ENCODE data around the gene KCNIP1.
"Not testable (repeated sequence)": the region's sequence is repeated elsewhere in the genome, so short reads cannot be mapped to it uniquely, and the experiment has no call there.

KCNIP1 gene

DNA sequence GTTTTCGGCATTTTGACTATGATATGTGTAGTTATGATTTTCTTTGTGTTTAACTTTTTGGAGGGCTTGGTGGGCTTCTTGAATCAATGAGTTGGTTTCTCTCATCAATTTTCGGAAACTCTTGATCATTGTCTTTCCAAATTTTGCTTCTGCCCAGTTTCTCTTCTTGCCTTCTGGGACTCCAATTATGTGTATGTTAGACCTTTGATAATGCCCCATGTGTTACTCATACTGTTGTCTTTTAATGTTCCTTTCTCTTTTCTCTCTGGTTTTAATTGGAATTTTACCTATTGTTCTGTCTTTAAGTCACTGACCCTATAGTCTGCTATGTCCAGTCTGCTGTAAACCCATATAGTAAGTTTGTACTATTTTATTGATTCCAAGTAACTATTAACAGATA is 41.5 kb downstream of the KCNIP1 start:
- no peak overlapping the region for H2AK5ac ChIP-seq (ENCODE audit: low read length, severe bottlenecking)
- no peak overlapping the region for H3K4ac ChIP-seq (ENCODE audit: low read depth in 1 of 2, low read length in 2 of 2)
- H3K18ac ChIP-seq (ENCODE audit: low read depth in 1 of 2, low read length in 2 of 2), result no peak overlapping the region
- H3K4me2 ChIP-seq (ENCODE audit: low read length, poor library complexity, severe bottlenecking), result no peak overlapping the region
- no peak overlapping the region for H4K8ac ChIP-seq (ENCODE audit: low read length)
- H3K4me3 ChIP-seq (ENCODE audit: insufficient read depth in 1 of 2, low read depth in 1 of 2, low read length in 2 of 2), result no peak overlapping the region
- no peak for DNase-seq
- no peak overlapping the region for H2BK15ac ChIP-seq (ENCODE audit: low read depth, poor library complexity, severe bottlenecking)
- H2BK5ac ChIP-seq (ENCODE audit: low read depth, low read length, poor library complexity, severe bottlenecking), result no peak overlapping the region
- H2AFZ ChIP-seq (ENCODE audit: low read depth, low read length), result no peak overlapping the region
- WGBS, result 33% methylated on average over 1 of the region's 2 CpGs
- no peak overlapping the region for H2BK120ac ChIP-seq (ENCODE audit: low read depth, low read length)
- peaks cover 21% of the 10 kb centered on the region for H3K9me3 ChIP-seq (ENCODE audit: control insufficient read depth, low read length)
- no peak overlapping the region for H3K14ac ChIP-seq (ENCODE audit: low read length in 2 of 2)
- H2BK12ac ChIP-seq (ENCODE audit: low read length in 2 of 2), result no peak overlapping the region
- no peak overlapping the region for H3K9ac ChIP-seq (ENCODE audit: low read length)
- no peak overlapping the region for H3K27ac ChIP-seq (ENCODE audit: low read length, poor library complexity, severe bottlenecking)
- H3K36me3 ChIP-seq (ENCODE audit: control insufficient read depth in 1 of 2, insufficient read depth in 2 of 2, low read depth in 1 of 2, low read length in 2 of 2), result peaks cover 0 to 2% of the 10 kb centered on the region in 2 experiments
- no peak overlapping the region for H3K23ac ChIP-seq (ENCODE audit: low read length in 2 of 2)
- H3K4me1 ChIP-seq (ENCODE audit: control insufficient read depth, insufficient read depth, low read depth, low read length), result no peaks in the 10 kb centered on the region
- no peak overlapping the region for H4K91ac ChIP-seq (ENCODE audit: low read length)
- no peaks in the 10 kb centered on the region for H3K27me3 ChIP-seq (ENCODE audit: control insufficient read depth in 1 of 2, insufficient read depth in 1 of 2, low read length in 2 of 2)
- peaks cover 20% of the 10 kb centered on the region for H3K79me1 ChIP-seq (replicated peaks; ENCODE audit: low read length, poor library complexity, severe bottlenecking)

- peaks cover 21% of the 10 kb centered on the region for H3K9me3 ChIP-seq (ENCODE audit: control insufficient read depth, low read length)
- no peak overlapping the region for H3K14ac ChIP-seq (ENCODE audit: low read length in 2 of 2)
- 79% methylated on average over 1 of the region's 1 CpG for WGBS
- no peak overlapping the region for H3K23ac ChIP-seq (ENCODE audit: low read length in 2 of 2)
- no peak overlapping the region for H2AFZ ChIP-seq (ENCODE audit: low read depth, low read length)
- H2BK12ac ChIP-seq (ENCODE audit: low read length in 2 of 2), result no peak overlapping the region
- no peaks in the 10 kb centered on the region for H3K27me3 ChIP-seq (ENCODE audit: control insufficient read depth in 1 of 2, insufficient read depth in 1 of 2, low read length in 2 of 2)
- H3K79me1 ChIP-seq (replicated peaks; ENCODE audit: low read length, poor library complexity, severe bottlenecking), result peaks cover 20% of the 10 kb centered on the region
- no peak overlapping the region for H2BK15ac ChIP-seq (ENCODE audit: low read depth, poor library complexity, severe bottlenecking)
- H3K4me3 ChIP-seq (ENCODE audit: insufficient read depth in 1 of 2, low read depth in 1 of 2, low read length in 2 of 2), result no peak overlapping the region
- H4K91ac ChIP-seq (ENCODE audit: low read length), result no peak overlapping the region
- no peak overlapping the region for H4K8ac ChIP-seq (ENCODE audit: low read length)
- H3K36me3 ChIP-seq (ENCODE audit: control insufficient read depth in 1 of 2, insufficient read depth in 2 of 2, low read depth in 1 of 2, low read length in 2 of 2), result no peaks in the 10 kb centered on the region
- H3K4ac ChIP-seq (ENCODE audit: low read depth in 1 of 2, low read length in 2 of 2), result no peak overlapping the region
- no peaks in the 10 kb centered on the region for H3K4me1 ChIP-seq (ENCODE audit: control insufficient read depth, insufficient read depth, low read depth, low read length)
- no peak overlapping the region for H3K27ac ChIP-seq (ENCODE audit: low read length, poor library complexity, severe bottlenecking)
- no peak overlapping the region for H2BK120ac ChIP-seq (ENCODE audit: low read depth, low read length)
- no peak for DNase-seq
- H3K4me2 ChIP-seq (ENCODE audit: low read length, poor library complexity, severe bottlenecking), result no peak overlapping the region
- H3K9ac ChIP-seq (ENCODE audit: low read length), result no peak overlapping the region
- no peak overlapping the region for H2AK5ac ChIP-seq (ENCODE audit: low read length, severe bottlenecking)
- no peak overlapping the region for H2BK5ac ChIP-seq (ENCODE audit: low read depth, low read length, poor library complexity, severe bottlenecking)
- H3K18ac ChIP-seq (ENCODE audit: low read depth in 1 of 2, low read length in 2 of 2), result no peak overlapping the region
Observed at GRCh38 chr5:170545811-170546210, 42.0 kb downstream of the KCNIP1 start.

GRCh38 chr5:170546282-170546681 is 42.5 kb downstream of the KCNIP1 start:
- H2BK12ac ChIP-seq (ENCODE audit: low read length in 2 of 2), result no peak overlapping the region
- 70% methylated on average over 3 of the region's 4 CpGs for WGBS
- H2BK15ac ChIP-seq (ENCODE audit: low read depth, poor library complexity, severe bottlenecking), result no peak overlapping the region
- H2AFZ ChIP-seq (ENCODE audit: low read depth, low read length), result no peak overlapping the region
- no peaks in the 10 kb centered on the region for H3K27me3 ChIP-seq (ENCODE audit: control insufficient read depth in 1 of 2, insufficient read depth in 1 of 2, low read length in 2 of 2)
- DNase-seq, result no peak
- H3K9me3 ChIP-seq (ENCODE audit: control insufficient read depth, low read length), result peaks cover 21% of the 10 kb centered on the region
- no peak overlapping the region for H3K4me2 ChIP-seq (ENCODE audit: low read length, poor library complexity, severe bottlenecking)
- H3K9ac ChIP-seq (ENCODE audit: low read length), result no peak overlapping the region
- H4K8ac ChIP-seq (ENCODE audit: low read length), result no peak overlapping the region
- H3K4me3 ChIP-seq (ENCODE audit: insufficient read depth in 1 of 2, low read depth in 1 of 2, low read length in 2 of 2), result no peak overlapping the region
- no peaks in the 10 kb centered on the region for H3K36me3 ChIP-seq (ENCODE audit: control insufficient read depth in 1 of 2, insufficient read depth in 2 of 2, low read depth in 1 of 2, low read length in 2 of 2)
- H2BK120ac ChIP-seq (ENCODE audit: low read depth, low read length), result no peak overlapping the region
- H4K91ac ChIP-seq (ENCODE audit: low read length), result no peak overlapping the region
- no peak overlapping the region for H3K4ac ChIP-seq (ENCODE audit: low read depth in 1 of 2, low read length in 2 of 2)
- no peak overlapping the region for H3K18ac ChIP-seq (ENCODE audit: low read depth in 1 of 2, low read length in 2 of 2)
- no peaks in the 10 kb centered on the region for H3K4me1 ChIP-seq (ENCODE audit: control insufficient read depth, insufficient read depth, low read depth, low read length)
- H3K14ac ChIP-seq (ENCODE audit: low read length in 2 of 2), result no peak overlapping the region
- H2BK5ac ChIP-seq (ENCODE audit: low read depth, low read length, poor library complexity, severe bottlenecking), result no peak overlapping the region
- no peak overlapping the region for H3K23ac ChIP-seq (ENCODE audit: low read length in 2 of 2)
- peaks cover 24% of the 10 kb centered on the region for H3K79me1 ChIP-seq (replicated peaks; ENCODE audit: low read length, poor library complexity, severe bottlenecking)
- H2AK5ac ChIP-seq (ENCODE audit: low read length, severe bottlenecking), result no peak overlapping the region
- no peak overlapping the region for H3K27ac ChIP-seq (ENCODE audit: low read length, poor library complexity, severe bottlenecking)

GRCh38 chr5:170550382-170550781 is 46.6 kb downstream of the KCNIP1 start:
- peaks cover 22% of the 10 kb centered on the region for H3K4me1 ChIP-seq (ENCODE audit: control insufficient read depth, insufficient read depth, low read depth, low read length)
- not testable (repeated sequence) for H3K9ac ChIP-seq (ENCODE audit: low read length); H3K36me3 ChIP-seq (ENCODE audit: control insufficient read depth in 1 of 2, insufficient read depth in 2 of 2, low read depth in 1 of 2, low read length in 2 of 2); DNase-seq; H4K8ac ChIP-seq (ENCODE audit: low read length); H3K18ac ChIP-seq (ENCODE audit: low read depth in 1 of 2, low read length in 2 of 2); H3K4ac ChIP-seq (ENCODE audit: low read depth in 1 of 2, low read length in 2 of 2); H2BK5ac ChIP-seq (ENCODE audit: low read depth, low read length, poor library complexity, severe bottlenecking); H2AK5ac ChIP-seq (ENCODE audit: low read length, severe bottlenecking); H2BK120ac ChIP-seq (ENCODE audit: low read depth, low read length); H3K4me3 ChIP-seq (ENCODE audit: insufficient read depth in 1 of 2, low read depth in 1 of 2, low read length in 2 of 2); H2AFZ ChIP-seq (ENCODE audit: low read depth, low read length); H4K91ac ChIP-seq (ENCODE audit: low read length); H3K23ac ChIP-seq (ENCODE audit: low read length in 2 of 2); H3K27ac ChIP-seq (ENCODE audit: low read length, poor library complexity, severe bottlenecking); H2BK15ac ChIP-seq (ENCODE audit: low read depth, poor library complexity, severe bottlenecking); H3K4me2 ChIP-seq (ENCODE audit: low read length, poor library complexity, severe bottlenecking); H3K14ac ChIP-seq (ENCODE audit: low read length in 2 of 2); H2BK12ac ChIP-seq (ENCODE audit: low read length in 2 of 2)
- H3K79me1 ChIP-seq (replicated peaks; ENCODE audit: low read length, poor library complexity, severe bottlenecking), result peaks cover 28% of the 10 kb centered on the region
- WGBS, result 90% methylated on average over 1 of the region's 1 CpG
- peaks cover 14% of the 10 kb centered on the region for H3K9me3 ChIP-seq (ENCODE audit: control insufficient read depth, low read length)
- peaks cover 0 to 22% of the 10 kb centered on the region in 2 experiments for H3K27me3 ChIP-seq (ENCODE audit: control insufficient read depth in 1 of 2, insufficient read depth in 1 of 2, low read length in 2 of 2)
